ENCODE data around the gene STOML2. TPM values are rescaled to one million over a fixed set of nuclear protein-coding genes. Genes with fewer than 3 reads are reported as not detected.
A peak's percentile ranks its signal among the peaks of the same experiment; 100 is the strongest.

STOML2 gene
- total and polyA plus RNA-seq, 3 donors from 2014 or later, result 87.1 to 115 (median 102) TPM

DNA sequence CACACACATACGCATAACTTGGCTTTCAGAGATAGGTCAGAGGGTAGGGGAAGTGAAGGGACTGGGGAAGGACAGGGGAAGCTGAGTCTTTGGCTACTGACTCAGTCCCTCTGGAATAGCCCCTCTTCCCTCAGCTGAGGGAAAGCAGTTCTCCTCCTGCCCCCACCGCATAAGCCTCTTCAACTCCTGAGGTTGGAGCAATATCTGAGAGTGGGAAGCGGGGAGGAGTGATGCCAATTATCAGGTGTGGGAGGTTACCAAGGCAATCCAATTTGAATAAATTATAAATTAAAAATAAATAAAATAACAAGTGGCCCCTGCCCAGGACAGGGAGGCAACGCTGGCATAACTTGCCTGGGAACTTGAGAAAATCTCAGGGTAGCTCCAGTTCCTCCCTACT, 1.7 kb upstream of the STOML2 start:
- Histone ChIP-seq H3K4me1 (peaks cover 12% of the 10 kb centered on the region), H3K9me3 (no peaks in the 10 kb centered on the region), H3K36me3 (ENCODE audit: low read depth, missing control alignments) (no peaks in the 10 kb centered on the region), H3K4me3 (no peak overlapping the region), H3K27me3 (no peaks in the 10 kb centered on the region), H3K27ac (no peak overlapping the region)
- no peak for DNase-seq
- intact Hi-C loops (cut with DNase I; ENCODE audit: low total_unique reads), result loop anchor here (10.0 kb wide), 1 partner anchor 110 kb away; no protein-coding TSS in a partner anchor
- 88 to 90% methylated on average over 4 of the region's 4 CpGs for WGBS, 2 donors
- TF ChIP-seq, protein P1, sequence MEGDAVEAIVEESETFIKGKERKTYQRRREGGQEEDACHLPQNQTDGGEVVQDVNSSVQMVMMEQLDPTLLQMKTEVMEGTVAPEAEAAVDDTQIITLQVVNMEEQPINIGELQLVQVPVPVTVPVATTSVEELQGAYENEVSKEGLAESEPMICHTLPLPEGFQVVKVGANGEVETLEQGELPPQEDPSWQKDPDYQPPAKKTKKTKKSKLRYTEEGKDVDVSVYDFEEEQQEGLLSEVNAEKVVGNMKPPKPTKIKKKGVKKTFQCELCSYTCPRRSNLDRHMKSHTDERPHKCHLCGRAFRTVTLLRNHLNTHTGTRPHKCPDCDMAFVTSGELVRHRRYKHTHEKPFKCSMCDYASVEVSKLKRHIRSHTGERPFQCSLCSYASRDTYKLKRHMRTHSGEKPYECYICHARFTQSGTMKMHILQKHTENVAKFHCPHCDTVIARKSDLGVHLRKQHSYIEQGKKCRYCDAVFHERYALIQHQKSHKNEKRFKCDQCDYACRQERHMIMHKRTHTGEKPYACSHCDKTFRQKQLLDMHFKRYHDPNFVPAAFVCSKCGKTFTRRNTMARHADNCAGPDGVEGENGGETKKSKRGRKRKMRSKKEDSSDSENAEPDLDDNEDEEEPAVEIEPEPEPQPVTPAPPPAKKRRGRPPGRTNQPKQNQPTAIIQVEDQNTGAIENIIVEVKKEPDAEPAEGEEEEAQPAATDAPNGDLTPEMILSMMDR (IDR thresholded peaks at IDR 0.05), result no peak
- no peak for TF ChIP-seq POLR2A (IDR thresholded peaks at IDR 0.05)

DNA sequence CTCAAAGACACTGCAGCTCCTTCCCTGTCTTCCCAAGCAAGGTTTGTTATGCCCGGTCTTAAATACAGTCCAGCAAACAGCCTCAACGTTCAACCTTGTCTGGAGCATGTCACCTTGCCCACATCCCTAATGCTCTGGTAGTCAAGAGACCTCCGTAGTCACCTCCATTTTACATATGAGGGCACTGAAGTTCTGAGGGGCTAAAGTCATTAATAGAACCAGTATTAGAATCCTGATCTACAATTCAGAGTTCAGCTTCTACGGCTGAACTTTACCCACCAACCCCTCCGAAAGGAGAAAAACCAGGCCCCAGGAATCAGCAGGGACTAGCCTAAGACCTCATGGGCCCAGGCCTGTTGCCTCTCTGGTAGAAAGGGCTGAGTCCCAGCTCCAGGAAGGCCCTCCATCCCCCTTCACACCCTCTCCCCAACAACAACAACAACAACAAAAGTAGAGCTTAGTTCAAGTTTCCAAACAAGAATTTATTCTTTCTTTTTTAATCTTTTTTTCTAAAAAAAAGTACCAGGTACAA, 795 bp upstream of the STOML2 start:
- H3K27me3 ChIP-seq, result no peaks in the 10 kb centered on the region
- 19 to 25% methylated on average over 5 of the region's 5 CpGs for WGBS, 2 donors
- peak overlapping the region; percentile 60 to 90 for H3K27ac ChIP-seq
- H3K9me3 ChIP-seq, result no peaks in the 10 kb centered on the region
- DNase-seq, result no peak
- no peak for TF ChIP-seq POLR2A (IDR thresholded peaks at IDR 0.05)
- TF ChIP-seq, protein P1 (IDR thresholded peaks at IDR 0.05), result no peak
- intact Hi-C loops (cut with DNase I; ENCODE audit: low total_unique reads), result loop anchor here (10.0 kb wide), 1 partner anchor 109 kb away; no protein-coding TSS in a partner anchor
- peak overlapping the region; percentile 77 to 78 for H3K4me3 ChIP-seq
- H3K36me3 ChIP-seq (ENCODE audit: low read depth, missing control alignments), result no peaks in the 10 kb centered on the region
- H3K4me1 ChIP-seq, result peaks cover 12% of the 10 kb centered on the region

GRCh38 chr9:35102465-35102768, 514 bp downstream of the STOML2 start:
- TF ChIP-seq POLR2A (IDR thresholded peaks at IDR 0.05), result no peak

DNA sequence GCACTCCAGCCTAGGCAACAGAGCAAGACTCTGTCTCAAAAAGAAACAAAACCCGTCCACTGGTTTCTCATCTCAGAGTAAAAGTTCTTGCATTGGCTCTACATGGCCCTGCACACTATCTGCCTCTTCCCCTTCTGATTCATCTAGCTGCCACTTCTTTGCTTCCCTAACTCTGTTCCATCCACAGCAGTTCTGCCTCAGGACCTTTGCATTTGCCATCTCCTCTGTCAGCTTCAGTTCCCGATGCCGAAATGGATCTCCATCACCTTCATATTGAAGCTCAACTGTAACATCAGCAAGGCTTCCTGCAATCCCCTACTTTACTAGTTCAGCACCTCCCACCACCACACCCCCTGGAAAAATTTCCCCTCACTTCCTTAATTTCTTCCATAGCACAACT, 5.4 kb downstream of the STOML2 start:
- 82 to 94% methylated on average over 3 of the region's 3 CpGs for WGBS, 2 donors
- Histone ChIP-seq H3K27me3 (no peaks in the 10 kb centered on the region), H3K36me3 (ENCODE audit: low read depth, missing control alignments) (no peaks in the 10 kb centered on the region), H3K4me3 (no peak overlapping the region), H3K27ac (no peak overlapping the region), H3K4me1 (peaks cover 14% of the 10 kb centered on the region), H3K9me3 (no peaks in the 10 kb centered on the region)
- DNase-seq, result no peak
- intact Hi-C loops (cut with DNase I; ENCODE audit: low total_unique reads), result no loop called here
- no peak for TF ChIP-seq POLR2A (IDR thresholded peaks at IDR 0.05)
- TF ChIP-seq, protein P1 (IDR thresholded peaks at IDR 0.05), result no peak

More at GRCh38 chr9:35102465-35102768, 514 bp downstream of the STOML2 start:
- whole genome bisulfite sequencing, 2 donors, result 1 to 6% methylated on average over 10 of the region's 10 CpGs
- peaks cover 12% of the 10 kb centered on the region for H3K4me1 ChIP-seq
- H3K27me3 ChIP-seq, result no peaks in the 10 kb centered on the region
- no peaks in the 10 kb centered on the region for H3K36me3 ChIP-seq (ENCODE audit: low read depth, missing control alignments)
- peak overlapping the region; percentile 60 to 90 for H3K27ac ChIP-seq
- H3K4me3 ChIP-seq, result peak overlapping the region; percentile 77 to 78
- H3K9me3 ChIP-seq, result no peaks in the 10 kb centered on the region
- intact Hi-C loops (cut with DNase I; ENCODE audit: low total_unique reads), result loop anchor here (10.0 kb wide), 1 partner anchor 108 kb away; no protein-coding TSS in a partner anchor
- DNase-seq, result no peak

GRCh38 chr9:35096035-35096849, 6.7 kb downstream of the STOML2 start, which contains the start of gene PIGO:
Gene PIGO, minus strand, starts transcription at chr9:35096591. Its CDS starts 1,026 bp downstream, at chr9:35095565.
- DNase-seq, result peak; percentile 94
- no peaks in the 10 kb centered on the region for H3K36me3 ChIP-seq (ENCODE audit: low read depth, missing control alignments)
- 0% methylated on average over 25 to 53 of the region's 53 CpGs for WGBS, 2 donors
- TF ChIP-seq, protein P1 (IDR thresholded peaks at IDR 0.05), result peak; percentile 64 to 90 (median 71)
- TF ChIP-seq POLR2A (IDR thresholded peaks at IDR 0.05), result no peak
- H3K4me3 ChIP-seq, result peak within 1 kb of the TSS; percentile 83 to 99
- intact Hi-C loops (cut with DNase I; ENCODE audit: low total_unique reads), result no loop called here
- peaks cover 5% of the 10 kb centered on the region for H3K4me1 ChIP-seq
- no peaks in the 10 kb centered on the region for H3K9me3 ChIP-seq
- no peaks in the 10 kb centered on the region for H3K27me3 ChIP-seq
- H3K27ac ChIP-seq, result peak within 1 kb of the TSS; percentile 90 to 97
